T-helper 1 cell (primary cell): ENCODE results near the gene ASPRV1.

Source experiments
- DNase-seq, 5 donors: peaks; one replicate each; pipeline ENCODE4 v3.0.0-alpha.2; 2012 to 2020

ASPRV1 gene

DNA sequence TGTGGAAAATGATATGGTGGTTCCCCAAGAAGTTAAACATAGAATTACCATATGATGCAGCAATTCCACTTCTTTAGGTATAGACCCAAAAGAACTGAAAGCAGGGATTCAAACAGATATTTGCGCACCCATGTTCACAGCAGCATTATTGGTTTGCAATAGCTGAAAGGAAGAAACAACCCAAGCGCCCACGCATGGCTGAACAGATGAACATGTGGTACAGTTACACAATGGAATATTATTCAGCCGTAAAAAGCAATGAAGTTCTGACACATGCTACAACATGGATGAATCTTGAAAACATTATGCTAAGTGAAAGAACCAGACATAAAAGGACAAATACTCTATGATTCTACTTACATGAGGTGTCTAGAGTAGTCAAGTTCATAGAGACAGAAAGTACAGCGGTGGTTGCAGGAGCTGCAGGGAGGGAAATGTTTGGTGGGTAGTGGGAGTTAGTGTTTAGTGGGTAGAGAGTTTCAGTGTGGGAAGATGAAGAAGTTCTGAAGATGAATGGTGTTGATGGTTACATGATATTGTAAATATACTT is 26.7 kb upstream of the ASPRV1 start:
- DNase-seq: no peak

DNA sequence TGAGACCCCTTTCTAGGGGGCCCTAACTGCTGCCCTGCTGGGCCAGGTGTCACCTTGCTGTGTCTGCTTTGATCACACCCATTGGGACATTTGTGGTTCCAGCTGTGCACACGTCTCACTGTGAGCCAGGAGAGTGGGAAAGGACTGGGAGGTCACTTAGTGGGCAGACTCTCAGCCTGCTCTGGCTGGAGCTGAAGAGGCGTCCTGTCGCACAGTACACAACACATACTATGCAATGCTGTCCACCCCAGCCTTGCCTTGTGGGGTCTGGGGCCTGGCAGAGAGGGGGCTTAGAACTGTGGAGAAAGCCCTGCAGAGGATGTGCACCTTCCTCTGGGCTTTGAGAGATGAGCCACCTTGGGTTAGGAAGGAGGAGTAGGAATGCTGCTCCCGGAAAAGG is 25.3 kb upstream of the ASPRV1 start:
- DNase-seq: no peak

DNA sequence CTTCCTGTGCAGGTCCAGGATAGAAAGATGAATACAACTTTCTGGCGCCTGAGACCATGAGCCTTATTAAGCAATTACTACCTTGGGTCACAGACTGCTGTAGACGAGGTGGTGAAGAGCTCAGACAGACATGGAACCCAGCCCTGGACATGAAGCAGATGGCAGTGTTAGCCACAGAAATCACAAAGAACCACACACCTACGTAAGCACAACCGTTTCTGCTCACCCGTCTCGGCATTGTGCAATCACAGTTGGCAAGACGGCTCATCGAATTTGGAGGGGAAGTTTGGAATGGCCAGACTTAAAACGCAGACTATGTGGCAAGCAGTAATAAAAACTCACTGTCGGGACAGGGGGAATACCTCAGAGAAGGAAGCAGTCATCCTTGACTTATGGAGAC is 24.3 kb upstream of the ASPRV1 start:
- no peak for DNase-seq

DNA sequence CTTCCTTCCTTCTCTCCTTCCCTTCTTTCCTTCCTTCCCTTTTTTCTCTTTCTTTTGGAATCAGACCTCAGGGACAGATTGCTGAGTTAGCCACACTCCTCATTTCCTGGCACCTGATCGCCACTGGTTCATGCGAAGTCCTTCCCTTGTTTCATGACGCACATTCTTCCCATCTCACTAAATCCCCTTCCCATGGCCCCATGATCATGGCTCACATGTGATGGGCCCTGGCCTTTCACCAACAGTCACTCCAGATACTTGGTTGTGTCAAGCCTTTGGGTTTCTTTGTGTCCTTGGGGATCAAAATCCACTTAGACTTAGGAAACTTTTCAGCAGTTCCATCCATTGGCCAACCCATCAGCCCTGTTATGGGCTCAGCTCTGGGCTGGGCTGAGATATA is 23.8 kb upstream of the ASPRV1 start:
- DNase-seq: no peak

DNA sequence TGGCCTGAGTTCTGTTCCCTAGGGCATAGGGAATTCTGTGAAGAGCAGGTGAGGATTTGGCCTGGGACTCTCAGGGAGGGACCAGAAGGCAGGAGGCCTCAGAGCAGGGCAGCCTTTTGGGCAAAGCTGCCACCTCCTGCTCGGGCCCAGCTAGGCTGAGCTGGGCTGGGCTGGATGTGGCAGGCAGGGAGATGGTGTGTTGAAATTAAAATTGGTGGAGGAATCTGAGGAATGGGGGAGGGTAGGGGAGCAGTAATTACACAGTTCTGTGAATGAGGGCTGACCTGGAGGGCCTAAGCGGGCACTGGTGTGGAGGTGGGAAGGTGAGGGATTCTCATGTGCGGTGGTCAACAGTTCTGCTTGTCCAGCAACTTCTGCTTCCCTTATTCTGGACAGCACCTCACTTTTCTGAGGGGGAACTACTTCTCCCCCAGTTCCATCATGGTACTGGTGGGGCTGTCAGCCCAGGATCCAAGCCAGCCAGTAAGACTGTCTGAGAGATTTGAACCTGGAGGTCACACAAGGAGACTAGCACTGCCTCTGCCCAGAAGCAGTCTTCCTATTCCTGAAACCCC is 22.0 kb upstream of the ASPRV1 start:
- DNase-seq: no peak

DNA sequence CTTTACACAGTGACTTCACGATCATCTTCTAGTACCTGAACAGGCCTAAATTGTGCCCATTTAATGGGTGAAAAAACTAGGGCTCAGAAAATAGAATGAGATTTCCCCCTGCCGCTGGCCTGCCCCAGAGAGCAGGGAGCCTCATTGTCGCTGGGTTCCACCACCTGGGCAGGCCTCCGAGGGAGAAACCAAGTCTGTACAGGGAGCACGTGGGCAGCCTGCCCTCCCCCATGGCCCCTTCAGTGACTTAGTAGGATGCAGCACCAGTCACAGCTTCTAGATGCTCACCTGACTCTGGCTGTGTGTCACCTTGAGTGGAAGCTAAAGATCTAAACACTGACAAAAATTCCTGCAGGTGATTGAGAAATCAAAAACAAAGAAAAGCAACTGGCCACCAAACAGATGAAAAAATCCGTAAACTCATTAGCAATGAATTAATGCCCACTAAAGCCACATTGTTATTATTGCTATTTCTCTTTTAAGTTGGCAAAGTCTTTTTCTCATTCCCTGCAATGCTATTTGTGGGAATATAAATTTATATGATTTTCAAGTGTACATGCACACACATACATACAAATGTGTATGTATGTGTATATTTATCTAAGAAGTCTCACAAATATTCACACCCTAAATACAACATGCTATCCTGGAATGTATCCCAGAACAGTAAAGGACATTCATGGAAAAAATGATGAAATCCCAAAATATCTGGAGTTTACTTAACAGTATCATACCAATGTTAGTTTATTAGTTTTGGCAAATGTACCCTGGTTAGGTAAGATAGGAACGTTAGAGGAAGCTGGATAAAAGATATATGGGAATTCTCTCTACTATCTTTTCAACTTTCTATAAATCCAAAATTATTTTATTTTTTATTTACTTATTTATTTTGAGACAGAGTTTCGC is 18.7 kb upstream of the ASPRV1 start:
- DNase-seq: no peak

DNA sequence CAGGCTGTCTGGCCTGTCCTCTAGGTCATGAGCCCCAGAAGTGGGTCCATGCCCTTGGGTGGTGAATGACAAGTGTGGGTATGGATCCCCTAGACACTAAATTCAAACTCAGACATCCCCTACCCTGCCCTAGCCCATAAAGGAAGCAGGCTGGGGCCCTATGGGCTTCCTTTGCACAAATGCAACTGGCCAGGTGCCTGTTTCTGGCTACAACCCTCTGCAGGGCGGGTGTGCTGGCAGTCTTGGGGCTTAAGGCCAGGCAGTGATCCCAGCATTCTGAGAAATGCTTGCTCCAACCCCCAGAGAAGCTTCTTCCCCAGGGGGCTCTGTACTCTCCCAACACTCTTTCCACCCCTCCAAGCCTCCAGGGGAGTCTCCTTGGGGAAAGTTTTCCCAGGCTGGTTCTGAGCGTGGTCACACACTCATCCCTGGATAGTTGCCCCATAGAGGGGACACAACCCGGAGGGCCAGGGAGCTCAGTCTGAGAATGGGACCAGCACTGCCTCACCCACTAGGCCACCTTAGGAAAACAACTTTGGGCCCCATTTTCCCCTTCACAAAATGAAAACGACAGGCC is 16.6 kb upstream of the ASPRV1 start:
- no peak for DNase-seq

DNA sequence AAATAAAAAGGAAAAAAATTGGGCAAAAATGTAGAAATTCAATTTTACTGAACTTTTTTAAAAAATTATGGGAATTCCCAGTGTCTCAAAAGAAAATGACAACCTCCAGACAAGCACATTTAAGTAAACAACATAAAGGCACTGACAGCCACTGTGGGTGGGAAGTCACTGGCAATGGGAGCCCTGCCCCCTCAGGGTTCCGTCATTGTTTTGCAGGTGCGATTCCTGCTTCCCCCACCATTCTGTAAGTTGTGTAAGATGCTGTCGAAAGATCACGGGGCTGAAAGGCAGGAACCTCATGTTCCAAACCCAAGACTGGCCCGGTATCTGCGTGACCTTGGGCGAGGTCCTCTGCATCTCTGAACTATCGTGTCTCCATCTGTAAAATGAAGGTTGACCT is 15.8 kb upstream of the ASPRV1 start:
- no peak for DNase-seq

DNA sequence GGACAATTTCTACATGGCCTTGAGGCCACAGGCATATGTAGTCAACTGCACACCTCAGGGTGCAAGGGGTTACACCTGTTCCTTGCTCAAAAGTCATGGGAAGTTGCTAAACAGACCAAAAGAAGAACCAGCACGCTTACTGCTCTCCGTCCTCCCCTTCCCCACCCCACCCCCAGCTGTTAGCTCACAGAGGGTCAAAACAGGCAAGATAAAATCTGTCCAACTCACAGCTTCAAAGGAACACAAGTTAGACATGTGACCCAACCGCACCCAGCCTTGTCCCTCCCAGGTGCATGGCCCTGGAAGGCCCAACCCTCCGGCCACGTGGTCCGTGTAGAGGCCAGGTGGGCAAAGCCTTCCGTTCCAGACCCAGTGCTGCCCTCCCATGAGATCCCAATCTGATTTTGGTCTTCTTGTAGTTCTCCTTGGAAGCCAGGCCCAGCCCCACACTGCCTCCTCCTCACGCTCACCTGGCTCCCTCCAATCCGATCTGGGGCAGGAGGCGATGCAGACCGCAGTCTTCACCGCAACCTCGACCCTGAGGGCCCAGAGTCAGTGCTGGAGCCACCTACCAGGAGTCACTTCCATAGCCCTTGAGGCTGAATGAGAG is 14.5 kb upstream of the ASPRV1 start:
- no peak for DNase-seq

DNA sequence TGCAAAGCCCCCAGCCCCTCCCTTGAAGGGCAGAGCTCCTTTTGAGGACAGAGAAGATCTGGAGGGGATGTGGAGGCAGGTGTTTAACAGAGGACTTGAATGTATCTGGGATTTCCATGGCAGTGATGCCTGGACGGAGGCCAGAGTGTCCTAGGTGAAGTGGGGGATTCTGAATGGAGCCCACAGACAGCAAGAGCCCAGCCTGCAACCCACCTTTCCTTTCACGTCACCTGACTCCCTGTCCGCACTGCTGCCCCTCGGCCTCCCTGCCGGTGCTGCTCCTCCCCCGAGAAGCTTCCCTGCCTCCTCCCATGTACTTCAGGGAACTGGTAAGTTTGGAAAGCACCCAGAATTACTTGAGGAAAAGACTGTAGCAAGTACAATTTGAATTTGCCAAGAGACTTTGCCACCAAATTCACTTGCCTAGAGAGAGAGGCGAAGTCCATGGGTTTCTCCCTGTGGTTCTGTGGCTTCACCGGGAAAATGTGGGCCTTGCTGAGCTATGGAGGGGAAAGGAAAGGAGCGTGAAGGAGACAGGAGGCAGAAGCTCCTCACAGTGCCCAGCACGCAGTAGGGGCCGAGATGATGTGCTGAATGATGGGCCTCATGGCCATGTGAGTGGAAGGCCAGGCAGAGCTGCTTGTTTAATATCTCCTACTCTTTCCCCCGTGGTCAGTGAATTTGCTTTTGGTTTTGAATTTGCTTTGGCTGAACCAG is 13.9 kb upstream of the ASPRV1 start:
- DNase-seq: no peak

DNA sequence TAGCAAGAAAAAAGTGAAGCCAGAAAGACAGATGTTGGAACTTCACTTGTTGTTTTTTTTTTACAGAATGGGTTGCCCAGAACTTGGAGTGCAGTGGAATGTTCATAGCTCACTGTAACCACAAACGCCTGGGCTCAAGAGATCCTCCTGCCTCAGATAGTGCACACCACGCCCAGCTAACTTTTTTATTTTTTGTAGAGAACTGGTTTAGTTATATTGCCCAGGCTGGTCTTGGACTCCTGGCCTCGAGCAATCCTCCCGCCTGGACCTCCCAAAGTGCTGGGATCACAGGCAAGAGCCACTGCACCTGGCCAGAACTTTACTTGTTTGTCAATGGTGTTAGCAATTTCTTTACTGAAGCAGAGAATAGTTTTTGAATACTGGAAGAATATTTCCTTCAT is 11.9 kb upstream of the ASPRV1 start:
- DNase-seq: no peak

DNA sequence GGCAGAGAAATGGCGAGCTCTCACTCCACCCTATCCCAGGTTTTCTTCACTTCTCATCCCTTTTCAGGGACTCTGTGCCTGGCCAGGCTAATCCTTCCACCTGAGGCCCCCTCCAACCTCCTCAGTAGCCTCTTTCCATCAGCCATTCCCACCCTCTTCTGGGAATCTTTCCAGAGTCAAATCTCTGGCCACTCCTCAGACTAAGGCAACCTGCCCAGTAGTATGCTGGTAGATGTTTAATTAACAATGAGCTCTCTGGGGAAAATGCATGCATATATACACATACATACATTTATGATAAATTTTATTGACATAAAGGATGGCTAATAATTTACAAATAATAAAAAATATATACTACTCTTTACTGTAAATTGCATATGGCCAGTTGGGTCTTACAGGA is 11.4 kb upstream of the ASPRV1 start:
- DNase-seq: no peak

DNA sequence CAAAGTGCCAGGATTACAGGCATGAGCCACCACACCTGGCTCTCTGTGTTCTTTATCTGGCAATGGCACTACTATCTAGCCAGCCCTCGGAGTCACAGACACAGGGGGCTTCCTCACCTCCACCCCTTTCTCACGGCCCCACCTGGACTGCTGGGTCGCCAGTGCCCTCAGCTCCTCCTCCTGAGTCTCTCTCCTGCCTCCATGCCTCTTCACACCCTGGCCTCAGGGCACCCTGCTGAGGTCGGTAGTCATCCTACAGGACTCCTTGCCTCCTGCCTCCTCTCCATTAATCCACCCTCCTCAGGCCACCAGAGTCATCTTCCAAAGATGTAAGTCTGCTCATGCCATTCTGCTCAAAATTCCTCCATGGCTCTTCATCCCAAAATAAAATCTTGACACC is 8.6 kb upstream of the ASPRV1 start:
- DNase-seq: no peak

DNA sequence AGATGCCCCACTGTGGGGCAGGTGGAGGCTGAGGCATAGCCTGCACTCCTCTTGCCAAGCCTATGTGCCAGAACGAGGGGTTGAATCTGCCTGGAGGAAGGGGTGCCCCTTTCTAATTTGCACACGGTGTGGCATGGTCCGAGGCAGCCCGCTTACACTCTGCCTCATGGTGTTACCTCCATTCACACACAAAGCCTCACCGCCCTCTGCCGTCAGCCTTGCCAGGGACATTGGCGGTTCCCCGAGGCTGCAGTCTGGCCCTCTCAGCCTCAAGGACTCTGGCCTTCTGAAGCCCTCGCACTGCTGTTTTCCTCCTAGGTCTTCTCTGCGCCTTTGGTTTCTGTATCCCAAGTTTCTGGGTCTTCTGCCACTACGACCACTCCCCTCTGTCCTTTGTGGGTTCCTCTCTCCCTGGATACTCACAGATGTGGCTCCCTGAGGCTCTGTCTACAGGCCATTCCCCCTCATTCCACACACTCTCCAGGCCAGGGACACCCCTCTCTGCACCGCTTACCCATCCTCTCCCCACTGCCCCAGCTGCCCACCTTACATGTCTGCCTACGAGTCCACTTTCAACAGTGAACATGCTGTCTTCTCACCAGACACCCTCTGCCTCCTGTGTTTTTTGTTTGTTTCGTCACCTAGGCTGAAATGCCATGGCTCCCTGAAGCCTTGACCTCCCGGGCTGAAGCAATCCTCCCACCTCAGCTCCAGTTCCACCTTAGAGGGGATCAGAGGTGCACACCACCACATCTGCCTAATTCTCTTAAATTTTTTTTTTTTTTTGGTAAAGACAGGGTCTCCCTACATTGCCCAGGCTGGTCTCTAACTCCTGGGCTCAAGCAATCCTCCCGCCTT is 7.9 kb upstream of the ASPRV1 start:
- no peak for DNase-seq

DNA sequence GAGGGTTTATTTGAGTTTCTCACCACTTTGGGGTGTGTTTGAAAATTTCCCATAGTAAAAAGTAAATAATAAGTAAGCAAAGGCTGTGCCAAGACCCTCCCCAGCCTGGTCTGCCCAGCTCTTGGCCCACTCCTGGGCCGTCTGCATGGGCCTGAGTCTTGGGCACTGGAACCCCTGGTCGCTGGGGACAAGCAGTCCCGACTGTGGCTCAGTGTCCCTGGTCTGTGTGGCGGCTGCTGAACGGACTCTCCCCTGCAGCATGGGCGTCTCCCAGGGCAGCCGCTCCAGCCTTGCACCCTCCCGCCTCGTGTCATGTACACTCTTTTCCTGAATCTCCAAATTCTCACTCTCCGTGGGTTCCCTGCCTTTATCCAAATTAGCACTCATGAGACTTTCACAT is 7.2 kb upstream of the ASPRV1 start:
- no peak for DNase-seq

DNA sequence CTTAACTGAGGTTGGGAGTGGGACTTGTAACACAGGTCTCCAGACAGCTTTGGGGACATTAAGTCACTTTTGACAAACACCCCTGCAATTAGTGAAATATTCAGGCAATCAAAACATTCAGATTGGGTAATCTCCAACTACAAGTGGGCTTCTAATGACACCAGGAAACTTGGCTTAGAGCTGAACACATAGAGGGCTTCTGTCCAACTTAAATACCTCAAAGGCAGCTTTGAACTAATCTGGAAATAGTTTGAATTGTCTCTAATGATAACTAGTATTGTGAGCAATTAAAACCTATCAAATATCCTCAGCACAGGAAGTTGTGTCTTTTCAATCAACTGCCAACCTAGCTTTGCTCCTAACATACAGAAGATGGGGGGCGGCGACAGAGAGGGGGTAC is 5.1 kb upstream of the ASPRV1 start:
- DNase-seq: no peak

DNA sequence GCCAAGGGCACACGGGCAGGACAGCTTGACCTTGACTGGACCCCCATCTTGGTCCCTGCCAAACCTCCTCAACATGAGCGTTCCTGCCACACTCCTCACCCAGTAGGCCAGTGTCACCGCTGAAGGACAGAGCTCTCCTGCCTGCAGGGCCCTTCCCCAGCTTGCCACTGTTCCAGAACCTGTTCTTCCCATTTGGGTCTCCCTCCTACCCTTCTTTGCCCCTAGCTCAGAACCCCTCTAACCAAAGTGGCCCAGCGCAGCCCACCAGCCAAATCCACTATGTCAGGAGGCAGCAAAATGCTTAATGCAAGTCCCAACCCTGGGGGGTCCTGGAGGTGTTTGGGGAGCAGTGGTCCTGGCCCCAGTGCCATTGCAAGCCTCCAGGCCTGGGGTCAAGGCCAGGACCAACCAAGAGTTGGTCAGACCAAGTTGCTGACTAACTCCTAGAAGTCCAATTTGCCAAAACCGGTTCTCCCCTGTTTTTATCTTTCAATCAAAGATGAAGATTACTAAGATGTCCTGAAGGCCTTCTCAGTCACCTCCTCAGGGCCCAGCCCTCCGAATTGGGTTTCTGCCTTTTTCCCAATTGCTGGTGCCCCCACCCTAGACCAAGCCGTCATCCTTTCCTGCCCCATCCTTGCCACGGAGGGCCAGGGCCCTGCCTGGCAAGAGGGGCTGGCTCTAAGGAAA is 4.5 kb upstream of the ASPRV1 start:
- DNase-seq: no peak

DNA sequence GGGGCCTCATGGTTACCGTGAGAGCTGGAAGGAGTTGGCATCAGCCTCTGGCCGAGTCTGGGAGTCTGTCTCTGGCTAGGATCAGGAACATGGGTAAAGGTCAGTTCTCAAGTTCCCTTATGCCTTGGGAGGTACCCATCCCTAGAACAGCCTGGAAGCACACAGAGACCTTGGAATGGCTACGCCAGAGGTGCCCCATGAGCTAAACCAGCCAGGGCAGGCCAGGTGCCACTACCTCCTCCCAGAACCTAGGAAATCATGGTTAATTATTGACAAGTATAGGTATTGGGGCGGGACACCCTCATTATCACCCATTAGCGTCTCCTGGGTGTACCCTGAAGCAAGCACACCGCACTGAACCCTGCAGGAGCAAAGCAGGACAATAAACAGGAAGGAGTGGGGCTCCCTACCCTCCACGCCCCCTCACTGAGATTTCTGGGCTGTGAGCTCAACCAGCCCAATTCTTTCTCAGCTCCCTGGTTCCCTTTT is 3.0 kb upstream of the ASPRV1 start:
- no peak for DNase-seq

DNA sequence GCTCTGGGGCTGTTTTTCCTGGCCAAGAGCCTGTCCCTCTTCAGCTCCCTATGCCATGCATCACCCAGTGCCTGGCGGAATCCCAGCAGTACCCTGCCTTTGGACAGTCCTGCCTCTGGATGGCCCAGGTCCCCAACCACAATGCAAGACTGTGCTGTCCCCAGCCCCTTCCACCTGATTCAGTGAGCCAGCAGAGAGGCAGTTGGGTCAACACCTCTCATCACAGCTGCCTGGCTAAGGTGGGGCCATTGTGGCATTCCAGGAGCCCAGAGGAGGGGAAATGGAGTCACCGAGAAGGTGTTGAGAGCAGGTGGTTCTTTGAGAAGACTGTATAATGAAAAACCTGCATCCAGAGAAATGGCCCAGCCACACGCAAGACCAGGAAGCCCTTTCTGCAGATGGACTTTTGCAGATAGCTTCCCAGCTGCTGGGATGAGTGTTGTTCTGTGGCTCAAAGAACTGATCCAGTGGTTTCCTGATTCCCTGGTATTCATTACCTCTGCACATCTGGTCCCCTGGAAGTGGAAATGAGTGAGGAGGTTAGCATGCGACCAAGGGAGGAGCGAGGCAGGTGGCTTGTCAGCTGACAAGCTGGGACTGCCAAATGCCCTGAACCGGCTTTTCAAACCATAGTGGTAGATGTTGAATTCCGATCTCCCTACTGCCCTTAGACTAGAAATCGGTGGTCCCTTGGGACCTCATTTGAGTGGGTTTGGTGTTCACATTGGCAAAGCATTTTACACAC is 1.7 kb upstream of the ASPRV1 start:
- DNase-seq: no peak

DNA sequence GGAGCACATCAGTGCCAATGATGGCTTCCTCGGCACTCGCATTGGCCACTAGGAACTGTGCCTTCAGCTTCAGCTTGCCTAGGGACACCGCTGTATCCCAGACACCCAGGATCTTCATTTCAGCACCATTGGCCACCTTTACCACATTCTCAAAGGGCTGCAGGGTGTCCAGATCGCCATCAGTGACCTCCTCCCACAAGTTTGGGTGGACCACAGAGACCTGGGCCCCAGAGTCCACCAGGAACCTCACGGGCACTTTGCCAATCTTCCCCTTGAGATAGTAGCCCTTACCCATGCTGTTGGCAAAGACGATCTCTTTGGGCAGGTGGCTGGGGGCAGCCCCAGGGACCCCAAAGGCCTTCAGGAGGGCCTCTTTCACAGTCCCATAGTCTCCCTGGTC is 610 bp downstream of the ASPRV1 start:
- DNase-seq: no peak
